ENCODE measurements around the gene SPIRE1.
"Not testable (repeated sequence)": the region's sequence is repeated elsewhere in the genome, so short reads cannot be mapped to it uniquely, and the experiment has no call there.

SPIRE1 gene

DNA sequence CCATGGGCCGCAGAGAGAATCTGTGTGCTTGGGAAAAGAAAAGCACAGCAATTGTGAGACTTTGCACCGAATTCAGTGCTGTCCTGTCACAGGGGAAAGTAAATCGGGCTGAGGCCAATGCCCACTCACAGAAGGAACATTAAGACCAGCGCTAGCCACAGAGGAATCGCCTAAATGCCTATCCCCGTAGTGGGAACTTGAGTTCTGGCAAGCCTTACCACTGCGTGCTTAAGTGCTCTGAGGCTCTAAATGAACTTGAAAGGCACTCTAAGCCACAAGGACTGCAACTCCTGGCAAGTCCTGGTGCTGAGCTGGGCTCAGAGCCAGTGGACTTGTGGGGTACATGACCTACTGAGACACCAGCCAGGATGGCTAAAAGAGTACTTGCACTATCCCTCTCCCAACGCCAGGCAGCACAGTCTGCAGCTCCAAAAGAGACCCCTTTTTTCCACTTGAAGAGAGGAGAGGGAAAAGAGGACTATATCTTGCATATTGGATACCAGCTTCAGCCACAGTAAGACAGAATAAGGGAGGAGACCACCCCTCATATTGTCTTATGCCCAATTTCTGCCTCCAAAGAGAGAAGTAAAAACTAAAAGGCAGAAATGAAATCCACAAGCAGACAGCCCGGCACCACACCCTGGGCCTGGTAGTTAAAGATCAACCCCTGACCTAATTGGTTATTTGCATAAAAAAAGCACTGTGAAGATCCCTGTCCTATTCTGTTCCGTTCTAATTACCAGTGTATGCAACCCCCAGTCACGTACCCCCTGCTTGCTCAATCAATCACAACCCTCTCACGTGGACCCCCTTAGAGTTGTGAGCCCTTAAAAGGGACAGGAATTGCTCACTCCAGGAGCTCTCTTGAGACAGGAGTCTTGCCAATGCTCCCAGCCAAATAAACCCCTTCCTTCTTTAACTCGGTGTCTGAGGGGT is 105.7 kb downstream of the SPIRE1 start:
- not testable (repeated sequence) for DNase-seq

- not testable (repeated sequence) for DNase-seq
These were observed 106.4 kb downstream of the SPIRE1 start for GRCh38 chr18:12551466-12551865.

DNA sequence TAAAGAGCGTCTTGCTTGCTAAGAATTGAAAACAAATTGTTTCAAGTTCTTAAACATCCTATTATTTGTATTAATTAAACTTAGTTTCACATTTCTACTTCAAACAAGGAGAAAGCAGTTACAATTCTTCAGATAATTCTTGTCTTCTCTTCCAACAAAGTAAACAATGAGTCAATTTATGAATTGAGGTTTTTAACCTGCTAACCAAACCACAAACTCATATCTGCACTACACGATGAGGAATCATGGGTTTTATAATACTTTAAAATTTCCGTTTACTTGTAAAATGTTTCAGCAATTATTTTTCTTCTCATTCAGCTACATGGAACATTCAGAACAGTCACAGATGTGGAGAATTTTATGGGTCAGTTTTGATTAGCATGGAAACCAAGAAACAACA is 114.2 kb downstream of the SPIRE1 start:
- no peak for DNase-seq

DNA sequence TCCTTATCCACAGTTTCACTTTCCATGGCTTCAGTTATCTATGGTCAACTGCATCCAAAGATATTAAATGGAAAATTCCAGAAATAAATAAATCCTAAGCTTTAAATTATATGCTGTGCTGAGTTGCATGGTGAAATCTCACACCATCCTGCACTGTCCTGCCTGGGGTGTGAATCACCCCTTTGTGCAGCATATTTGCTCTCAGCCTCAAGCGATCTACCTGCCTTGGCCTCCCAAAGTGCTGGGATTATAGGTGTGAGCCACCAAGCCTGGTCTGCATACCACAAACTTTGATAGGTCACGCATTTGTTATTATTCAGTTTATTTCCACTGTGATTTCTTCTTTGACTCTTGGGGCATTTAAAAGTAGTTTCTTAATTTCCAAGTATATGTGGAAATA is 117.2 kb downstream of the SPIRE1 start:
- no peak for DNase-seq

- DNase-seq = not testable (repeated sequence)
These were observed 118.7 kb downstream of the SPIRE1 start for GRCh38 chr18:12539158-12539557.

- DNase-seq = no peak
These were observed 123.1 kb downstream of the SPIRE1 start for GRCh38 chr18:12534820-12535219.

- no peak for DNase-seq
These were observed 125.2 kb downstream of the SPIRE1 start for GRCh38 chr18:12532661-12533060.

- no peak for DNase-seq
These were observed 126.2 kb downstream of the SPIRE1 start for GRCh38 chr18:12531749-12532148.

DNA sequence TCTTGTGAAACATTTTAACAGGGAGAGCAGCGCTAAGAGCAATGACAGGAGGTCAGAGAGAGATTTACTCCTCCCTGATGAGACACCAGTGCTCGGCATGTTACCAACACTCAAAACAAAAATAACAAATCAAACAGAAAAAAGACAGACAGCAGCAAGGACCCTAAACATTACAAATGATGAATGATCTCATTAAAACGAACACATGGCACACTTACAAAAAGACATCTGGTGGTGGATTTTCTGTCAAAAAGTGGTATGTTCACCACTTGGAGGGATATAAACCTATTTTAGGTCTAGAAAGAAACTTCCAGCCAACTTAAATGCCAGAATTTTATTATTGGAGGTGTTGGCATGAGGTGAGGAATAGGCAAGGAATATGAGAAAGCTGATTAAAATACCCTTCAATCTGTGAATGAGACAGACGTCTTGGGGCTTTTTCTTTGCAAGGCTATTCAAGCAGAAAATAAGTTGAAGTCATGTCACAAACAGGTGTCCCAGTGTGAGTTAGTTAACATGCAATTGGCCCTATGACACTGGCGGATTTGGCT is 137.4 kb downstream of the SPIRE1 start:
- DNase-seq = no peak

GRCh38 chr18:12518832-12519531 is 138.9 kb downstream of the SPIRE1 start:
- no peak for DNase-seq

GRCh38 chr18:12518326-12518725 is 139.6 kb downstream of the SPIRE1 start:
- no peak for DNase-seq

GRCh38 chr18:12517142-12517825 is 140.6 kb downstream of the SPIRE1 start:
- no peak for DNase-seq

DNA sequence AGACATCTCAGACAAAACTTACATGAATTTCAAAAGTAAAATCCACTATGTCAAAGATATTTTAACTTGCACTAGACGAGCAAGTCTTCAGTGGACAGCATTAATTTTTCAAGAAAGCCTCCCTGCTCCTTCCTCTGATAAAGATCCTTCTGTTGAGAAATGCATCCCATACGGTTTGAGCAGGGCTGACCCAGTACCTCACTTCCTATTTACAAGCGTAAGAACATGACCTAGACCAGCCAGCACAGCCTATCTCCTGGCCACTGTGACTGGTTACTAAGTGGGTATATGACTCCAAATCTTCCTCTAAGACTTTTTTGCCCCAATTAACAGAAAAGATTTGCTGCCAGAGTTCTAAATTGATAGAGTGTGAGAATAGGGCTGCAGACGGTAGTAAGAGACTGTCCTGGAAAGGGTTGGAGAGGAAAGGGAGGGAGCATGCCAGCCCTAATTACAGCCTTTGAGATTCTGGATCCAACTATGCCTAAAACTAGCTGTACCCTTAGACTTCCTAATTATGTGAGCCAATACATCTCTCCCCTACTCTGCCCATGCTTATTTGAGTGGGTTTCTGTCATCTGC is 141.8 kb downstream of the SPIRE1 start:
- no peak for DNase-seq

DNA sequence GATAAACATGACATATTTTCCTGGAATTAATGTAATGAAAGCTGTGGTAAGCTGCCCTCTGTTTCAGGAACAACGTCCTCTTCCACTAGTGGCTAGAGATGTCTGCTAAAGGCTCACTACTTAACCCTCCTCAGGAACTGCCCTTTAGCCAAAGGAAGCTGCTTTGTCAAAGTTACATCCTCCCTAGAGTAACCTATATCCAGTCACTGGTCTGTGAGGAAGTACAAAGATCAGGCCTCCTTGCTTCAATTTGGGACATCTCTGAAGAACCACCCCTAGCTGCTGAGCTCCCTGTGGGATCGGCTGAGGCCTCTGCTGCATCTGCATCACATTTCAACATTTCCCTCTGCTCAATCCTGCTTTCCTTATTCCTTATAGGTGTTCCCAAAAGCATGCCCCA is 142.4 kb downstream of the SPIRE1 start:
- no peak for DNase-seq

DNA sequence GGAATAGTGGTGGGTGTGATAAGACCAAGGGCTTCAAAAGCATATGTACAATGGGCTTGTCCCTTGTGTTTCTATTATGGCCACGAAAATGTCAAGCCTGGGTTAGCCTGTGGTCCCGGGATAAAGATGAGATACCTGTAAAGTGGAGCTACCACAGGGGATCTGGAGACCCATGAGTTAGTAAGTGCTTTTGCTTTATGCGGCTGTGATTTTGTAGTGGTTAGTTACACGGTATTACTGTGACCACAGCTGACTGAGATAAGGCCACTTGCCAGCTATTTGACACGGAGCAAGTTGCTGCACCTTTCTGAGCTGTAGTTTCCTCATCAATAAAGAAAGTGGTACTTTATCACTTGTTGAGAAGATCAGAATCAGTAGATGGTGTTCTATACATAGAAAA is 150.9 kb downstream of the SPIRE1 start:
- no peak for DNase-seq

GRCh38 chr18:12500986-12501385 is 156.9 kb downstream of the SPIRE1 start:
- no peak for DNase-seq

DNA sequence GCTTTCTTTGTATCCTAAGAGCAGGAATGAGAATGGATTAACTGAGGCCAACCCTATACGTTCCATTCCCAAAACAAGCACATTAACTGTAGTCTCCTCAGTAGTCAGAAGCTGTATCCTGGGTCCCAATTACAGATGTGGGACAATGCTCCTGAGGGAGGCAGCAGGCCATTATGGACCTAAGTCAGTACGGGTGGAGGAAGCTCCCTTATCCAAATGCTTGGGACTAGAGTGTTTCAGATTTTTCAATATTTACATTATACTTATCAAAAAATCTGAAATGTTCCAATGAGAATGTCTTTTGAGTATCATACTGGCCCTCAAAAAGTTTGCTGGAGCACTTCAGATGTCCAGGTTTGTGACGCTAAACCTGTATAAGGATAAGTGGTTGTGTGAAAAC is 160.1 kb downstream of the SPIRE1 start:
- no peak for DNase-seq

DNA sequence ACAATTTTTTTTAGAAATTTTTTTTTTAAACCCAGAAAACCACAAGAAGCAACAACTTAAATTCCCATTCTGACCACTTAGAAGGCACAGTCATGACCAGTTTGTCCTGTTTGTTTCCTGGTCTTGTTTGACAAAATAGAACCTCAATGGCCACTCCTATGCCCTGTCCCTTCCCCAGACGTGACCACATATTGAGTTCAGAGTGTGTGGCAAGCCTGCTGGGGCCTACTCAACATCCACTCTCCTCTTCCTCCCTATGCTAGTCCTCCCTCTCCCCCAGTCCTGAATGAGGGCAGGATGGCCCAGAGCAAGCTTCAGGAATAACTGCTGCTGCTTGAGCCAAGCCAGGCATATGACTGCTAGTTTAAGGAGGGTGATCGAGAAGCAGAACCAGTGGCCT is 160.6 kb downstream of the SPIRE1 start:
- no peak for DNase-seq

- no peak for DNase-seq
These were observed 165.0 kb downstream of the SPIRE1 start for GRCh38 chr18:12492907-12493306.

GRCh38 chr18:12491611-12492435 is 166.1 kb downstream of the SPIRE1 start:
- DNase-seq = no peak

DNA sequence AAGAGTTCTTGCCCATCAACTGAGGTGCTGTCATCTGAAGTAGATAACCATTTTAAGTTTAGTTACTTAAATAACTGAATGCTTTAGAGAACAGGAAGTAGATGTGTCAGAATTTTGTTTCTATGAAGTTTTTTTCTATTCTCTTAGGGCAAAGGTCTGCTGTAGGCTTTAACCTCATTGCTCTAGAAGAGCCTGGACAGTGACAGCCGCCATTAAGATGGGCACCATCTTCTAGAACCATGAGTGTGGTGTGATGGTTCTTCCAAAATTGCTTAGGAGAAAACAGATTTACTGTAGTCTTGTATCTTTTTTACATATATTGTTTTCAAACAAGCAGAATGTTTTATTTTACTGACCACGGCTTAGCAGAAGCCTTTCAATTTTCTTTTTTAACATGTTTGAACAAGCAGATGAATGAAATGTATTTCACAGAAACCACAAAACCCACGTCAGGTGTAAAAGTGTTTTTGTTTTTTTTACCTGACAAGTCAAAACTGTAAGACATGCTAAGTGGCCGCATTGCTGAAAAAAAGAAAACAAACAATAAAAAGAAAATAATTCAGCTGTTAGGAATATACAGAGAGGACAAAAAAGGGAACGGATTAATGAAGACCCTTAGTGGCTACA is 172.3 kb downstream of the SPIRE1 start:
- no peak for DNase-seq

Data from CD4-positive, alpha-beta T cell treated with Interleukin-17A for 1 hour (primary cell).